GM19025 (cell line): ENCODE results near the gene SYT8.
"Not testable (repeated sequence)": the region's sequence is repeated elsewhere in the genome, so short reads cannot be mapped to it uniquely, and the experiment has no call there.

Experiments used
- ATAC-seq: cut with Tn5 transposase; IDR thresholded peaks from one replicate; pipeline ENCODE4 v1.9.1; 2021; ENCODE audit warnings: mild to moderate bottlenecking, low read depth, moderate library complexity; ENCODE audit not compliant: unreplicated experiment

Gene SYT8

DNA sequence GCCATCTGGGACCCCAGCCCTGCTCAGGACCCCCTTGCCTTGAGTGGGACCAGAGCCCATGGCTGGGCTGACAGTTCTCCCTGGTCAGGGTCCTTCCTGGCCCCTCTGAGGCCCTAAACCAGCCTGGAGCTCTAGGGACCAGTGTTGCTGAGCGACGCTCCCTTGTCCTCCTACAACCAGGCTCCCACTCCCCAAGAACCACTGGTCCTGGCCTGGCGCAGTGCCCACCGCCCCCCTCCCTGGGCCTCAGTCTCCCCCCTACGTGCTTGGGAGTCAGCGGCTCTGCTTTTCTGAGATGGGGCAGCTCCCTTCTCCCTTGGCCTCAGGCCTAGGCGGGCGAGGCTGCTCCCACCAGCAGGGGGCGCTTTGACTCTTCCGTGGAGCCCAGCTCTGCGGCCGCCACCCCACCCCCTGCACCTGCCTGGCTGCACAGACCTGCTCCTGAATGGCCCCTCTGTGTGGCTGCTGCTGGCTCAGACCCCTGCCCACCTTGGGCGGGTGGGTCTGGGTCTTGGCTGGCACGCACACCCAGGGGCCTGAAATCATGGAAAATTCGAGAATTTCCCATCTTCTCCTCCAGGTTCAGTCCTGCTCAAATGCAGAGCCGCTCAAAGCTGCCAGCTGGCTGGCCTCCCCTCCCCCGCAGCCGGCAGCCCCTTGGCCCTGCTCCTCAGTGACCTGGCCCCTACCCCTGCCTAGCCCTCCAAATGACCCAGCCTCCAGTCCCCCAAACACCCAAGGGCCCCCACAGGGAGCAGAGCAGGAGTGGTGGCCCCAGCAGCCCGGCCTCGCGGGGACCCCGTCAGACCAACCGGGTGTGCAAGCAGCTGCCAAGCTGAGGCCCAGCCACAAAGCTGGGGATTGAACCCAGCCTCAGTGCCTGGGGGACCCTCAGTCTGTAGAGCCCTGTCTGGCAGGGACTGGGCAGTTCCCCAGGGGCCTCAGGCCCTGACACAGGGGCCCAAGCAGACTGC, 47.8 kb downstream of the SYT8 start:
- no peak for ATAC-seq

DNA sequence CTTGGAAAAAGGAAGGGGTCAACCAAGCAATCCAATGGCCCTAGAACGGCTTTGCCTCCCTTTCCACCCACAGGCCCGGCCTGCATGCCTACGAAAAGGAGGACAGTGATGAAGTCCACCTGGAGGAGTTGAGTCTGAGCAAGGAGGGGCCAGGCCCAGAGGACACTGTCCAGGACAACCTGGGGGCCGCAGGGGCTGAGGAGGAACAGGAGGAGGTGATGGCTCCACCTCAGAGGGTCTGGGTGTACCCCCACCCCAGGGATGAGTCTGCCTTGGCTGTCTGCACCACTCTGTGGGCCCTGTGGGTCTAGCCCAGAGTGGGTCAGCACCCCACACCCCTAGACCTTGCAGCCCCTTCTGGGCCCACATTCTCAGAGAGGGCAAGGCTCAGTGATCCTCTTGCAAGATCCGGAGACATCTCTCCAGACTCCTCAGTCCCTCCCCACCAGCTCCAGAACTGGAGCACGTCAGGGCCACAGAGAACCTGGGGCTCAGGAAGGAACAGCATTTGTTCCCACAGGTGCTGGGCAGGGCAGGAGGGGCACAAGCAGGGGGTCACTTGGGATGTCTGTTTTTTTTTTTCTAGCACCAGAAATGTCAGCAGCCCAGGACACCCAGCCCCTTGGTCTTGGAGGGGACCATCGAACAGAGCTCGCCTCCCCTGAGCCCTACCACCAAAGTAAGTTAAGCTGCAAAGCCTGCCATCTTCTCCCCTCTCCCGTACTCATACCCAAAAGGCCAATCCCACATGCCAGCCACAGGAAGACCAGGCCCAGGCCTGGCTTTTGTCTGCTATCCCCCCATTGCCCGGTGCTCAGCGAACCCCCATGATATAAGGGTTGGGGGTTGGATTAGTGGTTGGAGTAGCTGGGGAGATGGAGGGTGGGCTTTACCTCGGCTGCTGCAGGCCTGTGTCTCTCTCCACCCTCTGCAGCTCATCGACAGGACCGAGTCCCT, 48.8 kb downstream of the SYT8 start:
- ATAC-seq: no peak

DNA sequence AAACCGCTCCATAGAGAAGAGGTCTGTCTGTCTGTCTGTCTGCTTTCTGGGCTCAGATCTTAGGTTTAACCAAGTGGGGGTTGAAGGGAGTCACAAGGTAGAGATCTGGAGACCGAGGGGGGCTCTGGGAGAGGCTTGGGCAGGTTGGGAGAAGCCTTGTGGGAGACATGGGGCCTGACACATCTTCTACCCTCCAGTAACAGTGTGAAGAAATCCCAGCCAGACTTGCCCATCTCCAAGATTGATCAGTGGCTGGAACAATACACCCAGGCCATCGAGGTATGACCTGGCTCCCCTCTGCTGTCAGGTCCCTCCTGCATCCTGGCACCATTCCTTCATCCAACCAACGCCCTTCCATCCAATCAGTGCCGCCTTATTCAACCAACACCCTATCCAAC, 49.5 kb downstream of the SYT8 start:
- ATAC-seq: no peak

DNA sequence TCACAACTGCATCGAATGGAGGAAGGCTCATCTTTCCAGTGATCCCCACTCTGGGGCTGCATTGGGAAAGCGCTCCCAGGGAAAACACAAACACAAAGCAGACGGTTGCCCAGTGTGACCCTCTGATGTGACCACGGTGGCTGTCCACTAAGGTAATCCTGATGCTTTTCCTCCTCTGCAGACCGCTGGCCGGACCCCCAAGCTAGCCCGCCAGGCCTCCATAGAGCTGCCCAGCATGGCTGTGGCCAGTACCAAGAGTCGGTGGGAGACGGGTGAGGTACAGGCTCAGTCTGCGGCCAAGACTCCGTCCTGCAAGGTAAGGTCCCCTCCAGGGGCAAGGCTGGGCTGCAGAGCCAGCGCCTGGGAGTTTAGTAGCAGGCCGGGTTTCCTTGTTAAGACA, 51.8 kb downstream of the SYT8 start:
- not testable (repeated sequence) for ATAC-seq
